NCI-H1105 (cell line): Measurements from ENCODE around the gene TBCD.

Experiments used
- DNase-seq: peaks from one replicate; lab custom pipeline; 2025; lab: John Stamatoyannopoulos, UW

The TBCD gene

GRCh38 chr17:82926081-82926480, 174.2 kb downstream of the TBCD start:
- DNase-seq: no peak

- no peak for DNase-seq
Measured at GRCh38 chr17:82926716-82927115, 174.9 kb downstream of the TBCD start.

GRCh38 chr17:82927311-82927660, 175.4 kb downstream of the TBCD start:
- no peak for DNase-seq

- no peak for DNase-seq
Measured at GRCh38 chr17:82927661-82928601, 176.1 kb downstream of the TBCD start.

- DNase-seq: no peak
Measured at GRCh38 chr17:82929011-82929622, 177.3 kb downstream of the TBCD start.

- DNase-seq: no peak
Measured at GRCh38 chr17:82929676-82930042, 177.8 kb downstream of the TBCD start.

GRCh38 chr17:82930043-82930923, 178.4 kb downstream of the TBCD start:
- DNase-seq: no peak

- no peak for DNase-seq
Measured at GRCh38 chr17:82930924-82931698, 179.2 kb downstream of the TBCD start.

GRCh38 chr17:82931699-82932517, 180.0 kb downstream of the TBCD start:
- no peak for DNase-seq

- DNase-seq: no peak
Measured at GRCh38 chr17:82932518-82933310, 180.8 kb downstream of the TBCD start.

GRCh38 chr17:82933911-82934310, 182.0 kb downstream of the TBCD start:
- no peak for DNase-seq

GRCh38 chr17:82935966-82936767, 184.3 kb downstream of the TBCD start:
- DNase-seq: no peak

GRCh38 chr17:82936768-82937171, 184.9 kb downstream of the TBCD start:
- no peak for DNase-seq

- DNase-seq: no peak
Measured at GRCh38 chr17:82937411-82938371, 185.8 kb downstream of the TBCD start.

GRCh38 chr17:82938486-82938872, 186.6 kb downstream of the TBCD start:
- no peak for DNase-seq

GRCh38 chr17:82938873-82939620, 187.2 kb downstream of the TBCD start:
- no peak for DNase-seq

- no peak for DNase-seq
Measured at GRCh38 chr17:82939621-82940135, 187.8 kb downstream of the TBCD start.
